Inflammatory macrophage treated with lipopolysaccharide for 1 hour (primary cell): ENCODE results near the gene CEP76.
"Not testable (repeated sequence)": the region's sequence is repeated elsewhere in the genome, so short reads cannot be mapped to it uniquely, and the experiment has no call there.

Source experiments
- DNase-seq, 2 donors: peaks; one replicate each; pipeline ENCODE4 v3.0.0-alpha.2; 2020 to 2022

CEP76 gene

DNA sequence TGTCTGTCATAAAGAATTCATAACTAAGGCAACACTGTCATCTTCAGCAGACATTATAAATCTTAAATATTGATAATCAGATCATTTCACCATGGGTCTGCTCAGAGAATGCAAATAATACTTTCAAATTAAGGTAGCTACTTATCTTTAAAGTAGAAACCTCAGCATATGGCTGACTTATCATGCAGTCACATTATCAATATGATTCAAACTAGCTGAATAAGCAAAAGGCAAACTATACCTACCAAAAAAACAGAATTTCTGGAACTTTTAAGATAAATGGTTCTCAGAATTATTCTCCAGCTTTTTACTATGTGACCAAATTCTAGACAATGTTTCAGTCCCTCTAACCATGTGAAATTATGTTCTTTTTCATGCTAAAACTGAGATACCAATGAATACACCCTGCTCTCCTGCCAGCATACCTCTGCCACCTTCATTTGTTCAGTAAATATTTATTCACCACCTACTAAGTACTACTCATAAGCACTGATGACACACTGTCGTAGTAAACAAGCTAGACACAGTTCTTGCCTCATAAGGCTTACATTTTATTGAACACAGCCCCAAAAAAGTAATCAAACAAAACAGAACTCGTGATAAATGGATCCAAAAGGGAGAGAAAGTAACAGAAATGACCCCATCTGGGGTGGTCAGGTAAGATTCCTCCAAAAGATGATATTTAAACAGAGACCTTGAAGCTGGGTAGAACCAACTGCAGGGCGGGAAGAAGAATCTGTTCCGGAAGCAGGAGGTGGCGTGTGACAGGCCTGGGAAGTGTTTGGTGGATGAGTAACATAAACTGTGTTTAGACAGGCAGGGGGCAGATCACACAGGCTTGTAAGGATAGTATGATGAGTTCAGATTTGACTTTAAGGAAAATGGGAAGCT lies 62.3 kb downstream of the CEP76 start:
- no peak for DNase-seq

DNA sequence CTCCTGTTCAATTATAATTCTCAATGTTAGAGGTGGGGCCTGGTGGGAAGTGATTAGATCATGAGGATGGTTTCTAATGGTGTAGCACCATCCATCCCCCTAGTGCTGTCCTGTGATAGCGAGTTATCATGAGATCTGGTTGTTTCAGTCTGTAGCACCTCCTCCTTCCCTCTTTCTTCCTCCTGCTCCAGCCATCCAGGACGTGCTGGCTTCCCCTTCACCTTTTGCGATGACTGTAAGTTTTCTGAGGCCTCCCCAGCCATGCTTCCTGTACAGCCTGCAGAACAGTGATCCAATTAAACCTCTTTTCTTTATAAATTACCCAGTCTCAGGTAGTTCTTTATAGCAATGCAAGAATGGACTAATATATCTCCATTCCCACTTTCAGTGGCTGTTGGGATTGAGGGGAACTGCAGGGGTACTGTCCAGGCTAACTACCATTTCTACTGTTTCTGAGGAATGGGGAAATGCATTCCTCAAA lies 63.8 kb downstream of the CEP76 start:
- no peak for DNase-seq

DNA sequence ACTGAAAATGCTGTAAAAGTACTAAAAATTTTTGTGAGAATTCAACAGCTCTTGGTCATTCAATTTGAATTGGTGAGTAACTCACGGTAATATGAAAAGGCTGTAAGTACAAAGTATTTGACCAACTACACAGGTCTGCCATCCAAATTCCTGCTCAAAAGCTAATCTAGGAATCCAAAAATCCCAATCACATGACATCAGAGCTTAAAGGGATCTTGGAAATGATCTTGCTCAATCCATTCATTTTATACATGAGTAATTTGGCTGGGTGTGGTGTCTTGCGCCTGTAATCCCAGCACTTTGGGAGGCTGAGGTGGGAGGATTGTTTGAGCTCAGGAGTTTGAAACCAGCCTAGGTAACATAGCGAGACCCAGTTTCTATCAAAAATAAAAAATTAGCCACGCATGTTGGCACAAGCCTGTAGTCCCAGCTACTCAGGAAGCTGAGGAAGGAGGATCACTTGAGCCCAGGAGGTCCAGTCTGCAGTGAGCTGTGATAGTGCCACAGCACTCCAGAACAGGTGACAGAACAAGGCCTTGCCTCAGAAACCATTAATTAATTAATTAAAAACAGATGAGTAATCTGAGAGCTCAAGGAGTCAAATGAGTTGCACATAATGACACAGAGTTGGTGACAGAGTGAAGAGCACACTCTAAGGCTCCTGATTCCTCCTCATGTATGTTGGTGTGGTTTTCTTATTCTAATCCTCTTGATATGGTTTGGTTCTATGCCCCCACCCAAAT lies 64.5 kb downstream of the CEP76 start:
- DNase-seq, result no peak

DNA sequence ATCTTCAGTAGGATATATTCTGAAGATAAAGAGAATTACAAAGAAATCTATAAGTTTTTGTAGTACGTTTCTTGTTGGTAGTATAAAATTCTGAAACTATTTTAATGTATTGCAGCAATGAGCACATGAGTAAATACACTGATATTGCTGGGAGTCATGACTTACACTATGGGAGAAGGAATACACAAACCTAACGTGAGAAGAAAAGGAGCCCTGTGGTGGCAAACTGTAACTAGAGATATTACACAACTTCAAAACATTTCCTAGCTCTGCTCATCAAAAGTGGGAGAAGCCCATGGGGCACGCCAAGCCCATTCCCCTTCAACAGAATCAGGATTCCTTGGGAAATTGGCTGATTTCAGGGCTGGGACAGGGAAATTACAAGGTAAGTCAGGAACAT lies 65.1 kb downstream of the CEP76 start:
- DNase-seq, result no peak

DNA sequence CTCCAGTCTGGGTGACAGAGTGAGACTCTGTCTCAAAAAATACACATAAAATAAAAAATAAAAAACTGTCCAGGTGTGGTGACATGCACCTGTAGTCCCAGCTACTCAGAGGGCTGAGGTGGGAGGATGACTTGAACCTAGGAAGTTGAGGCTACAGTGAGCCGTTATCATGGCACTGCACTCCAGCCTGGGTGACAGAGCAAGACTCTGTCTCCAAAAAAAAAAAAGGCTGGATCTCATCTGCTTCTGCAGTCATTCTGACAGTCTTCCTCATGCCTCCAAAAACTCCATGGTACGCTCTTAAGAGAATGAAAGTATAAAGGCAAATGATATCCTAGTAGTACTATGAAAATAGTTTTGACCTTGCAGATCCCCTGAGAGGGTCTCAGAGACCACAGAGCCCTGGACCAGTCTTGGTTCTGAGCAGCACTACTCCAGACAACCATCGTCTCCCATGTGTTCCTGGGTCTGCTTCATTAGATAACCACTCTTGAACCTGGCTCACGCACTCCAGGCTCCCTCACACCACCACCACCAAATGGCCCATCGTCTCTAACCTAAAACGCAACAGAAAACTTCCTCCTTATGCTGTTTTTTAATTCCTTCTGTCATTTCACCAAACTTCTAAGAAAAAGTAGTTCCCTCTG lies 70.6 kb downstream of the CEP76 start:
- DNase-seq, result no peak

DNA sequence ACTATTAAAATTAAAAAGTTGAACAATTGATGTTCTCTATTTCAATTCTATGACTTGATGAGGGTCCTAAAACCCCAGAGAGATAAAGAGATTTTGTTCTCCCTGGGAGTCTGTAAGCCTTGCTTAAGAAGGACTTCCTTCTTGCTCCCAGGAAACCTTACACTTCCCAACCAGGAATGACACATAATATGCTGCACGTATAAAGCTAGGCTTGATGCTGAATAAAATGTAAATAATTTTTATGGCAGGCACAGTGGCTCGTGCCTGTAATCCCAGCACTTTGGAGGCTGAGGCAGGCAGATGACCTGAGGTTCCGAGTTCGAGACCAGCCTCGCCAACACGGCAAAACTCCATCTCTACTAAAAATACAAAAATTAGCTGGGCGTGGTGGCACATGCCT lies 72.4 kb downstream of the CEP76 start:
- no peak for DNase-seq

DNA sequence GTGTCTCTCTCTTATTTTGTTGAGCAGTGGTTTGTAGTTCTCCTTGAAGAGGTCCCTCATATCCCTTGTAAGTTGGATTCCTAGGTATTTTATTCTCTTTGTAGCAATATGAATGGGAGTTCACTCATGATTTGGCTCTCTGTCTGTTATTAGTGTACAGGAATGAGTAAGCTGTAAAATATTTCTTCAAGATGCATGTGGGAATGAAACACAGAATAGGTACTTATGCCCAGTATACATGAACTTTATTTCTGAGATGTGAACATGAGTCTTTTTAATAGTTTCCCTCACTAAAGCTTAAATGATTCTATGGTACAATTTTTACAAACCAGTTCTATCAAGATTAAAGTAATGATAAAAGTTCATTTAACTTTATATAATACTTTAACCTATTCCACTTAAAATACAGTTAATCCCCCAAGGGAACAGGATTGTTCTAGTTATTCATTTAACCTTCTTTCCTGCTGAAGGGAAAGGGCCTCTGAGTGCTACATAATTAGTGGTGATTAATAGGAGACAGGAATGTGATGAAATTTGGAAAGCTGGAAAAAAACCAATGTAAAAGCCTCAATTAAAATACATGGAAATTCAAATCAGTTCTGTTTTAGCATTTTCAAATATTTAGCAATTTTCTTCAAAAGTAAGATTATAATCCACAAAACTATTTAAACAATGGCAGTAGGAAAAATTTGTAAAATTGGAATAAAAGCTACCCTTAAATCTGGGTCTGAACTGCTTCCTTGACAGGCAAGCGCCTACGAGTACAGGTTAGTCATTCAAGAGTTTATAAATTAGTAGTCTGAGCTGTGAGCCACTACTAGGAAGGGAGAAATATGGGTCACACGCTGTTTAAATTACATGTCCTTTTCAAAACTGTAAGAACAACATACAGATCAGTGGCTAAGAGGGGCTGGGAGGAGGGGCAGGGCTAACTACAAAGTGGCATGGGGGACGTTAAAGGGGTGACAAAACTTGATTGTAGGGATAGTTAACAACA lies 73.5 kb downstream of the CEP76 start:
- DNase-seq, result no peak

DNA sequence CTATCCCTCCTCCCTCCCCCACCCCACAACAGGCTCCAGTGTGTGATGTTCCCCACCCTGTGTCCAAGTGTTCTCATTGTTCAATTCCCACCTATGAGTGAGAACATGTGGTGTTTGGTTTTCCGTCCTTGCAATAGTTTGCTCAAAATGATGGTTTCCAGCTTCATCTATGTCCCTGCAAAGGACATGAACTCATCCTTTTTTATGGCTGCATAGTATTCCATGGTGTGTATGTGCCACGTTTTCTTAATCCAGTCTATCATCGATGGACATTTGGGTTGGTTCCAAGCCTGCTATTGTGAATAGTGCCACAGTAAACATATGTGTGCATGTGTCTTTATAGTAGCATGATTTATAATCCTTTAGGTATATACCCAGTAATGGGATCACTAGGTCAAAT lies 75.3 kb downstream of the CEP76 start:
- not testable (repeated sequence) for DNase-seq

DNA sequence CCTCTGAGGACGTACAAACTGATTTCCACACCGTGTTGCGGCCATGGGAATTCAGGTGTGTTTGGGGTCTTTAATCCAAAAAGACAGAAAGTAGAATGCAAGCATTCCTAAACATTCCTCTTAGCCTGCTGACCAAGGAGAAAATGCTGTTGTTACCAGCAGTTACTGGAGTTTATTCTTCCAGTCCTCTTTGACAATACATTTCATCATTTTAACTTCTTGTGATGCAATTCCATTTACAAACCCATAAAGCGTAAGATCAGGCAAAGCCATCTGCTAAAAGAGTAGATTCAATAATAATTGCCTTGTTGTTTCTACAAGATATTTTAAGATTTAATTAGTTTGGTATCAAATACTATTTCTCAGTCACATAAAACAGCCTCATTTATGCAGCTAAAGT lies 77.3 kb downstream of the CEP76 start:
- DNase-seq, result no peak
